ENCODE data around the gene CALU.

CALU gene

DNA sequence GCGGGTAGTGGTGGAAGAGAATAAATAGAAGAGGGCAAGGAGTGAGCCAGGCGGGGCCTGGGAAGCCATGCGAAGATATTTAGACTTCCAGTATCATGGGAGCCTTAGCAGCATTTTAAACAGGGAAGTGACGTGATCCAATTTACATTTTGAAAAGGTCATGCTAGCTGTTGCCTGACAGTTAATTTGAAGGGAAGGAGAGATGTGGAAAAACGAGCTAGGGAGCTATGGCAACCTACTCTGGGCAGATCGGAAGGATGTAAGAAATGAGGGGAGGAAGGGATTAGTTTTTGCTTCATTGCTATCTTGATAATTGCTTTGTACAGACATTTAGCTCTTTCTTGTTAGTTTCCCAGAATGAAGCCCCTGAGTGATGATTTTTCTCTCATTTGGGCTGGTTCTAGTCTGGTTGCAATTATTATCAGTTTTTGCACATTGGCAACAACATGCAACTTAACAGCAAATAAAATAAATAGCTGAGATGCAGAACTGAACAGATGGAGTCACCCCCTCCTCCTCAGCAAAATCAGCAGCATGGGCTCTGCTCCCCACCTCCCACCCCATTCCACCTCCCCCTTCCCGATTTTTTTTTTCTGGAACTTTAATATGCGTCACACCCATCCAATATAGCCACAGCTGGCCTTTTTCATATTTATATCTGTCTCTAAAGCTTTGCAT, 13.0 kb upstream of the CALU start:
- no peak for DNase-seq

DNA sequence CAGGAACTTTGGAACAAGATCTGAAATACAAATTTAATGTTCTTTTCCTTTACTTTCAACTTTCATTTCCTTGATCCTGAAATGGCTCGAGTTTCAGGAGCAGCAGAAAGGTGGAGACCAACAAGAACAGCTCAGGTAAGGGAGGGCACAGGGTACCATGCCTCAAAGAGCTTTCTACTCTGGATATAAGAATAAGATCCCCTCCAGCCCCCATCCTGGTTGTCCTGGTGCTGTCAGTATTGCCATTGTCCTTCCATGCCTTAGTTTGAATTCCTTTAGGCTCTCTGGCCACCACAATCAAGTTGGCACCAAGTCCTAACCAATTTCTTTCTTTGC, 12.5 kb upstream of the CALU start:
- no peak for DNase-seq

DNA sequence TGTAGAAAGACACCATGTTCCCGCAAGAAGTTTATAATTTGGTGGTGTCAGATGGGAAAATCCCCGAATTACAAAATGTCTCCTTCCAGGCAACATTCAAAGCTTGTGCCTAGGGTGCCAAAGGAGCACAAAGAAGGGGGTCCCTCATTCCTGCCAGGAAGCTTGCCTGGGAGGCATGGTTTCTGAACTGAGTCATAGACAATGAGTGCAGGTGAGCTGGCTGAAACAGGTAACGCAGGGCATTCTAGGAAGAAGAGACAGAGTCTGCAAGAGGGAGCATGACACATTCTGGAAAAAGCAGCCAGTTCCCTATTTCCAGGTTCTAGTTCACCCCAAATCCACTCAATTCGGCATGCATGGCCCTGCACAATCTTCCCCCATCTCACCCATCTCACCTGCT, 11.9 kb upstream of the CALU start:
- DNase-seq, result no peak

DNA sequence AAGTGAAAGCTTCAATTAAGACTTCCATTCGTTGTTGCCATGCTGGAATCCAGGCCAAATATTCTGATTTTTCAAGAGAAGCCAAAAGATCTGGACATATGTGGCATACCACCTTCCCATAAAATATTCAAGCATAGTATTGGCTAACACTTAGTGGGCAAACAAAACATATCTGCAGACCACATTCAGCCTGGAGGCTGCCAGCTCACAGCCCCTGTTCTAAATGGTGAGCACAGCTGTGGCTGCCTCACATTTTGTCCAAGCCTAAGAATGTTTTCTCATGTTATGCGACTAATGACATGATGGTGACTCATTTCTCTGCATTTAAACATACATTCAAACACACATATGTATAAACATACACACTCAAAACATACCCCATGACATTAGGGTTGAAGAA, 10.6 kb upstream of the CALU start:
- no peak for DNase-seq

DNA sequence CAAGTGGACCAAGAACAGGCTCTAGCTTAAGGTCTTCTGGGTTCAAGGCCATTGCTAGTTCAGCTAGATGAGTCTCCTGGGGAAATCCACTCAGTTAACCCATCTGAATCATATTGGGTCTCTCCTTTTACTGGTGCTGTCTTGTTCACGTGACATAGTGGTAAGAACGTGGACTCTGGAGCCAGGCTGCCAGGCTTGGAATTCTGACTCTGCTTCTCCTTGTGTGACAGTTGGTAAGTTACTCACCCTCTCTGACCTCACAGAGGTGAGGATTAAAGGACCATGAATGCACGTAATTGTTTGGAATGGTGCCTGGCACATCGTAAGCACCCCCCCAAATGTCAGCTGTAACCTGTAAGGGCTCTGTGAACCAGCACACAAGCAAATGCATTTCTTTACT, 9.7 kb upstream of the CALU start:
- DNase-seq, result no peak

DNA sequence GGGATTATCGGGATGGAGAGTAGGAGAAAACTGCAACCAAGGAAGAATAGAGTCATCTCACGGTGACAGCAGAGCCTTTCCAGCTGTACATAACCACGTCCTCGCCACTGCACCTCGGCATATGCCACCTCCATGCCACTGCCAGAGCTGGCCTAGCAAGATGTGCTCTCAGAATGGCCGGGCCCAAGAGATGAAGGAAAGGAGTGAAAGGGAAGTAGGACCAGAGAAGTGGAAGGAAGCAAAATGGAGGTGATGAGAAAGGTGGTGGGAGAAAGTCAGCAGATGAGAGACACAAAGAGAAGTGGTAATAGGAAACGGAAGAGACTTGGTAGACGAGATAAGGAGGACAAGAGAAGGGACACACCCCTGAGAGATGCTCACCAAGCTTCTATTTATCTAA, 8.0 kb upstream of the CALU start:
- DNase-seq, result no peak

DNA sequence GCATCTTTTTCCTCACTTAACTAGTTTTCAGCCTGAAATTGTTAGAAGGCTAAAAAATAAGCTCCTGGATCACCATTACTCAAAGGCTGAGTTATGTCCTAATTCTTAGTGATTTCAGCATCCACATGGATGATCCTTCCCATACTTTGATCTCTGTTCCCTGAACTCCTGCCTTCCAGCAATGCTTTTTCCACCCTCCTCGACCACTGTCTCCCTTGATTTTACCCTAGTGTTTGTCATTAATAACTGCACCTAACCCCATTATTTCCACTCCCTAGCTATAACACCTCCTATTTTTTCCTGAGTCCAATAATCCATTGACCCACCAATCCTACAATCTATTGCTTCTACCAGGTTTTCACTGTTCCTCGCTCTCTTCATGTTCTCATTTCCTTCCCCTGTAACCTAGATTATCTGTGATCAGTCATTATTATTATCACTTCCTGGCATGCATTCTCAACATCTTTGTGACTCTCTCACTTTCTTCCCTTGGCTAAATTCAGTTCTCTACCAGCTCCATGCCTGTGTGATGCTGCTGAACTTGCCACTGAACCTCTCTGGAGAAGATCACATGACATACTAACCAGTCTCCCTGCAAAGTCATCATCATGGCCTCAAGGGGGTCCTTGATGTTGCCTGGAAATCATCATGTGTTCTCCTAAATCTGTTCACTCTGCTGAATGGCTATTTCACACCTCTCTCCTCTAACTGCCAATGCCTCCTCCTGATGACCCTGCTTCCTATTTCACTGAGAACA, 6.5 kb upstream of the CALU start:
- no peak for DNase-seq

DNA sequence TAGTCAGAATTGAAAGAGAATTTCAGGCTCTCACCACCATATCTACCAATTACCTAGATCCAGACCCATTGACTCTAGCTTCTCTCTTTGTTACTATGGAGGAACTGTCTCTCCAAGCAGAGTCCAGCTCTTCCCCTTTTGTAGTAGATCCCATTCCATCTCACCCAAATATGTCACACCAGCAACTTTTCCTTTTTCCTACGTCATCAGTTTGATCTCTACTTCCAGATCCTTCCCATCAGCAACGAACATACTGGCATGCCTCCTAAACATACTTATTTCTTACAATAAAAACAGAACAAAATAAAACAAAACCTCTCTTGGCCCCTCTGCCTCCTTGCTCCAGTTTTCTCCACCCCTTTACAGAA, 5.9 kb upstream of the CALU start:
- DNase-seq, result no peak

DNA sequence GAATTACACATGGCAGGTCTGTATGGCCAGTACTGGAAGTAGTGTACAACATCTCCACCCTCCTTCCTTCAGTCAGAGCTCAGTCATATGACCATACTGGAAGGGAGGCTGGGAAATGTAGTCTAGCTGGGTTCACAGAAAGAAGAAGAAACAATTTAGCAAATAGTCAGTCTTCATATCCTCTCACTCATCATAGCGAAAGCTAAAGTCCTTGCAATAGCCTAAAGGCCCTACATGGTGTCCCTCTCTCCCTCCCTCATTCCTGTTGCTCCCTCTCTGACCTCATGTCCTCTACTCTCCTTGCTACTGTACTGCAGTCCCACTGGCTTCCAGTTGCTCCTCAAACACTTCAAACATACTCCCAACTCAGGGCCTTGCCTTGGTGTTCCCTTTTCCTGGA, 4.3 kb upstream of the CALU start:
- DNase-seq, result no peak

DNA sequence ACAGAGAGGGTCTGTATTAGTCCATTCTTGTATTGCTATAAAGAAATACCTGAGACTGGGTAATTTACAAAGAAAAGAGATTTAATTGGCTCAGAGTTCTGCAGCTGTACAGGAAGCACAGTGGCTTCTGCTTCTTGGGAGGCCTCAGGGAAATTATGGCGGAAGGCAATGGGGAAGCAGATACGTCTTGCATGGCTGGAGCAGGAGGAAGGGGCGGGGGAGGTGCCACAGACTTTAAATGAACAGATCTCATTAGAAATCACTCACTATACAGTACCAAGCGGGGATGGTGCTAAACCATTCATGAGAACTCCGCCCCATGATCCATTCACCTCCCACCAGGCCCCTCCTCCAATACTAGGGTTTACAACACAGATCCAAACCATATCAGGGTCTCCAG, 3.7 kb upstream of the CALU start:
- no peak for DNase-seq

DNA sequence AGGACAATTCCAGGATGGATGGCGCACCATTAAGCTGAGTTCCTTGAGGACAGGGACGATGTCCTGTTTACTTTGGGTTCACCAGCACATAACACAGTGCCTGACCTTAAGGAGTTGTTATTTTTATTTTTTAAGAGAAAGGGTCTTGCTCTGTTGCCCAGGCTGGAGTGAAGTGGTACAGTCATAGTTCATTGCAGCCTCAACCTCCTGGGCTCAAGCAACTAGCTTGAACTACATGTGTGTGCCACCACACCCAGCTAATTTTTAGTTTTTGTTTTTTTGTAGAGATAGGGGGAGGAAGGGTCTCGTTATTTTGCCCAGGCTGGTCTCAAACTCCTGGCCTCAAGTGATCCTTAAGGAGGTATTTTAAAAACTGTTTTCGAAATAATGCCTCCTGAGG, 1.7 kb upstream of the CALU start:
- no peak for DNase-seq

DNA sequence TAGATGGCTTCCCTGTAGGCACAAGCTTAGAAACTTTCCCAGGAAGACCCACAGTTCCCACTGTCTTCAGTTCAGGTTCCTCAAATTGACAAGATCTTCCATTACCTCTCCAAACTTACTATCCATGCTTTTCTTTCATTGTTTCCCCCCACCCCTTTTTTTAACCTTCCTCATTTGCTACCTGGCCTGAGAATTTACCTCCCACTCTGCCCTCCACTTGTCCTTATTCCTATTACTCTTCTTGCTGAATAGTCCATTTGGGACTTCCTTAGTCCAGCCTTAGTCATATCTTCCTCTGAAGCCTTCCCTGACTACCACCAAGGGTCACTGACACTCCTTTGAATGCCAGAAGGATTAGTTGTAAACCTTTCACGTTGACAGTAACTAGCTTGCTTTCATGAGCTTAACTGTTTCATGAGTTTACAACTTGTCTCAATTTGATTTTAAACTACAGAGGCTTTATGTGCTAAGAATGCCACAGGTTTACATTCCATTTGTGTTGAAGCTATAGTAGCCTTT, 1.2 kb upstream of the CALU start:
- no peak for DNase-seq

DNA sequence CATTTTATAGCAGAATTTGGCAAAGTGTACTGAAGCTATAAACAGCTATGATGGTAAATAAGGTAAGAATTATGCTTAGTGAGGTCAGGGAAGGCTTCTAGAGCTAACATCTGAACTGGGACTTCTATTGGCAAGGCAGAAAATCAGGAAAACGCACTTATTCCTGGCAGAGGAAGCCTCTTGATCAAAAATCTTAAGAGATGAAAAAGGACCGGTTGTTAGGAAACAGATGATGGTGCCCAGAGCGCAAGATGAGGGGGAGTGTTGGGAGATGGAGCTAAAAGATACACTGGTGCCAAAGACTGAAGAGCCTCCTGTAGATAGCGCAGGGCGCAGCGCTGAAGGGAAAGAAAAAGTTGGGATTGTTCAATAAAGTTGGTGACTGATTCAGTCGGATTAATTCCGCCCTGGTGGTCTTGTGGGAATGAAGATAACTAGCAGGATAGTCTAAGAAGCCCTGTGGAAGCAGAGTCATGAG, 550 bp upstream of the CALU start:
- DNase-seq, result no peak

DNA sequence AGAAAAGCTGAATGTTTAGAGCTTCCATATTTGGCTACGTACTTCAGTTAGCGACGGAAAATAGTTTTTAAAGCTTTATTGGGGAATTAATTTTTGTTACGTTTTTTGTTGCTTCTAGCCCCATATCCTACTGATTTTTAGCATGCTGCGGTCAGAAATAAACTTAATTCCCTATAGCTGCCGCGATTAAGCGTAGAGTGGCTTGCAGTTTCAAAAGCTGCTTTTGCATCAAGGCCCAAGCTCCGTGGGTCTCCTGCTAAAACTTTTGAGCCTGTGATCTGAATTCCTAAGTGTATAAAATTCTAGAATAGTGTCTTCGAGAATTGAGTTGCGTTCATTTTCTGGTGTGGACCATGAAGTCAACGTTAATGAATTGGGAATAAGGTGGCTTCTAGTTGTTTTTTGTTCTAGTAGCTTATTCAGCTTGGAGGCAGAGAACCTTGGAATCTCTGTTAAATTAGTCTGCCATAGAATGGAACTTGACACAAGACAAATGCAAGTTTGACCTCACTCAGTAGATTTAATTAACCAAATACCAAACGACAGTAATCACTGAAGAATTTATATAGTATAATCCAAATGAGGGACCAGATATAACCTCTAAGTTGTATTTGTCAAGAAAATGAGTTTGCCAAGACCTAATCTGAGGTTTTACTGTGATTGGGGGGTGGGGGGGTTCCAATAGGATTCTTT, 977 bp downstream of the CALU start:
- no peak for DNase-seq

DNA sequence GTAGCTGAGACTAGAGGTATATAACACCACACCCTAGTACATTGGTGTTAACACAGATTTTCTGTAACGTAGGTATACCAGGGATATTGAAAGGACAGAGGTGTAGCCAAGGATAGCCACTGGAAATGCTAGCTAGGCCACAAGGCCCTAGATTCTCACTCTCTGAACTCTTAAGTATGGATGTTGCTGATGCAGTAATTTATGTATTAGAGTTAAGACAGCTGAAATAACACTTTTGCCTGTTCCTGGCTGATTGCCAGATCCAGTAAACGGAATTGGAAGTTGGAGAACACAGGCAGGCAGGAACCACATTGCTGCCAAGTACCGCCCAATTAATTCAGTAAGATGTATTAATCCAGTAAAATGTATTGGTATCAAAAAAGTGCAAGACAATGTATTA, 1.8 kb downstream of the CALU start:
- DNase-seq, result no peak

DNA sequence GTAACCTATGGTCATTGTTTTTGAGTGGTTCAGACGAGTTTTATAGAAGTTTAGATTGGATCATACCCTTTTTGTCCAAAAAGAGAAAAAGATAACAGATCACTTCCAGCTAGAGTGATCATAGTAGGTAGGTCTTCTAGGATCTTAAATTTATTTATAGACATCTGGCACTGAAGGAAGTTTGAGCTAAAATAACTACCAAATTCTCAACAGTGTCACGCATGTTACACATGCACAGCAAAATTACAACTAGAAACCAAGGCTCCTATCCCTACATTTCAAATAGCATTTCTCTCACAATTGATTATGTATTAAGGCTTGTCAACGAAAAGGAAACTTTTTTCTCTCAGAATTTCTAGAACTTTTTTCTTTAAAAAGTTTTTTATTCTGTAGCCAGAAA, 2.3 kb downstream of the CALU start:
- no peak for DNase-seq

DNA sequence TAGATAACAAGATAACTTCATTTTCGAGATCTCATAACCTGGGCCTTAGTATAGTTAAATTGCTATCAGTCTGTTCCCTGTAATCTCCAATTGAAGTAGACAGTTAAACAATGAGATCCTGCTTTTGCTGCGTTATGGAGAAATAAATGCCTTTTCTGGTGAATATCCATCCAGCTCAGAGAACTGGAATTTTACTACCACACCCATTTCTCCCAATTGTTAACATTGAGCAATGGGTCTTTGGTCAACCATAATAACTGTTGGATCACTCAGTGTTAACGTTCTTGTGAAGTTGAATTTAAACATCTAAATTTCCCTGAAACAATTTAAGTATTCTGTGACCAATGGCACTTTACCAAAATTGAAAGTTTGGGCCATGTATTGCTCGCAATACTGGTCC, 3.0 kb downstream of the CALU start:
- DNase-seq, result no peak

DNA sequence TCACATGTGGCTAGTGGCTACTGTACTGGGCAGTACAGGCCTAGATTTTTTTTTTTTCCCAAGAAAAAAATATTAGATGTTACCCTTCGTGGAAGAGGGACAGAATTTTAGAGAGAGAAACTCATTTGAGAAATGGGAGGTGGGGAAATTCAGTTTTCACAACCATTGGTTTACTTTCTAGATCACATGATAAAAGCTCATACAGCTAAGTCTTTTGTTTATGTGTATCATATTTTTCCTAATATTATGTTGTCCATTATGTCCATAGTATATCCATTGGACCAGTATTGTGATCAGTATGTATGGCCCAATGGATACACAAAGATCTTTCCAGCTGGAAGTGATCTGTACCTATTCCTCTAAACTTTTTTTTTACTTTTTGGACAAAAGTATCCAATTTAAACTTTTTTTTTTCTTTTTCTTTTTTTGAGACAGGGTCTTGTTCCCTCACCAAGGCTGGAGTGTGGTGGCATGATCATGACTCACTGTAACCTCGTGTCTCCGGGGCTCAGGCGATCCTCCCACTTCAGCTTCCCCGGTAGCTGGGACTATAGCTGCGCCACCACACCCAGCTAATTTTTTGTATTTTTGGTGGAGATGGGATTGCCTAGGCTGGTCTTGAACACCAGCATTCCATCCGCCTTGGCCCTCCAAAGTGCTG, 4.1 kb downstream of the CALU start:
- DNase-seq, result no peak

DNA sequence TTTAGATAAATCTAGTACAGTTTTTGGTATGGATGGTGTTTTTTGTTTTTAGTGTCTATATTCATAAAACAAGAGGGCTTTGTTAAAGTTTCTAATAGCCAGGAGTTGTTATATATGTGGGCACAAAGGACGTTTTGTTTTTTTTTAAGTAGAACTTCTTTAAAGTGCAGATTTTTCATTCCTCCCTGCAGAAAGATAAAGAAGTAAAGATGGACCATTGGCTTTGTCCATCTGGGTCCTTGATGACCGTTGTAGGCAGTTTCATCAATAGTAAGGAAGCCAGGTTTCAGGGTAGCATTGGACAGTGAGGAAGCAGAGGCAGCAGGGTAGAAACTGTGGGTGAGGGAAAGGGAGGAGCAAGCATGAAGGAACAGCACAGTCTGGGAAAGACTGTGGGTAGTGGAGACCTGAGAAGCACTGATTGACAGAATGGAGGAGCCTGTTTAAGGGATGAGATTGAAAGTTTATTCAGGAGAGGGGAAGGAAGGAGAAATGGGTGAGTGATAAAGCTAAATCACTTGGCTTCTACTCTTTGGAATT, 5.3 kb downstream of the CALU start:
- no peak for DNase-seq

DNA sequence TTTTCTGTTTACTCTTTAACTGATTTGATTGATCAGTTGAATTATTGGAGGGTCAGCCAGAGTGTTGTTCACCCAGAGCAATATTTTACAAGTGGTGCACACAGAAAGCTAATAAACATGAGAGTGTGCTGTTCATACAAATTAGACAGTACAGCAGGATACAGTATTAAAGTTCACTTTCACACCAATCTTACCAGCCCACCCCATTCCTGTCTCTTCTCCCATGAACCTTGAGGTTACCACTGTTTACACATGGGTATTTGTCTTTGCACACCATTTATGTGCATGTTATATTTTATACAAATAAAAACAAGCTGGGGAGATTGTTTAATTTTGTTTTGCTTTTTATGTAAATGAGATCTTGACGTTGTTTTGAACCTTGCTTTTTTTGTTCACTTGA, 6.5 kb downstream of the CALU start:
- no peak for DNase-seq

DNA sequence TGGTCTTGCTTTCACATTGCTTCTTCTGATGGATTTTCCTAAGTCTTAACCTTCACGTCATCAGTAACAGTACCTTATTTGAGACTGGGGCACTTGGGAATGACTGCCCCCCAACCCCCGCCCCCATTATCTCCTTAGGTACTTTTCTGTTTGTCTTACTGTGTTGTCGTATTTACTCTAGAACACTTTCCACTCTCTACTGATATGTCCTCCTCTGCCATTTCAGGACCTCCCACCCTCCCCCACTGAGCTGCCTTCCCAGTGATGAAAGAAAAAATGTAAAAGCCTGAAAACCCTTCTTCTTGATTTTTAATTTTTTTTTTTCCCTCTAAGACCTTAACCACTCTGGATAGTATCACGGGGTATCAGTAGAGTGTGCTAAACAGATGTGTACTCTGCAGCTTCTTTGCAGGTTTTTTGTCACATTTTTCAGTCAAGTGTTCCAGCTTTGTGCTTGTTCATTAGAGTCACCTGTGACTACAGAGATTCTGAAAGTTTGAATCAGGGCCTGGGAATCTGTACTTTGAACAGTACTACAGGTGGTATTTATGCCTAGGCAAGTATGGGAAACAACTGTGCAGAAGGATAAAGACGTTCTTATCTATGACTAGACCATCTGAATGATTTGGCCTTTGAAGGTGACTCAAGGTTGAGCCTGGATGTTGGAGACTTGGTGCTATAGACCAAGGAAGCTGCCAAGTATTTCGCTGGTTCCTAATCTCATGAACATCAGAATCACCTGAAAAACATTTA, 8.3 kb downstream of the CALU start:
- no peak for DNase-seq

DNA sequence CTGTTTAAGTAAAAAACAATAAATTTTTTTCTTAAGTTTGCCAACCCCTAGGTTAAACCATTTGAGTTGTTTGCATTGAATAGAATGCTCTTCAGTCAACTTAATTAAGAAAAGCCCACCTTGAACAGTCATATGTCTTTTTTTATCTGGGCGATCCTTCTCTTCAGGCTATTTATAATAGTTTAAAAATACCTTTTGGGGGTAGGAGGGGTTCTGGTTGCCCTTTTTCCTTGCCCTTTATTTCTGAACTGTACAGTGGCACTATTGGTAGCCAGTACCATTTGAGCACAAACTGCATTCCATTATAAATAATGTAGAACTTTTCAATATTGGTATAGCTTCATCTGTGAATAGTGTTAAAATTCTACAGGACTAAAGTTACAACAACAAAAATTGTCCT, 13.1 kb downstream of the CALU start:
- DNase-seq, result no peak

All from SHP77 (cell line).